ENCODE results near the gene KCNT2. TPM values are rescaled to one million over a fixed set of nuclear protein-coding genes. Genes with fewer than 3 reads are reported as not detected.

KCNT2 gene
- total and polyA plus RNA-seq, 2 donors (not counting 3 experiments of a cell fraction or from before 2014, with no cell fraction given) = 0.46 to 1.6 TPM

DNA sequence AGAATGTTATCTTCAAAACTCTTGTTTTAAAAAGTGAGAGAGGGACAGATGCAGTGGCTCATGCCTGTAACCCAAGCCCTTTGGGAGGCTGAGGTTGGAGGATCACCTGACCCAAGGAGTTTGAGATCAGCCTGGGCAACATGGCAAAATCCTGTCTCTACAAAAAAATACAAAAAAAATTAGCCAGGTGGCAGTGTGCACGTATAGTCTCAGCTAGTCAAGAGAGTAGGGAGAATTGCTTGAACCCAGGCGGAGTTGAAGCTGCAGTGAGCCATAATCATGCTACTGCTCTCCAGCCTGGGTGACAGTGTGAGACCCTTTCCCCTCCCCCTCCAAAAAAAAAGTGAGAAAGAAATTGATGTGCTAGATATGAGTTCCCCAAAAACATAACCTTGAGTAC is 131.0 kb downstream of the KCNT2 start:
- no peak for TF ChIP-seq POLR2AphosphoS5 (IDR thresholded peaks at IDR 0.05; ENCODE audit: insufficient read depth, low read depth, low read length)
- no peak for TF ChIP-seq EZH2 (IDR thresholded peaks at IDR 0.05; ENCODE audit: borderline replicate concordance, low read depth, low read length, severe bottlenecking)
- TF ChIP-seq, protein P1, sequence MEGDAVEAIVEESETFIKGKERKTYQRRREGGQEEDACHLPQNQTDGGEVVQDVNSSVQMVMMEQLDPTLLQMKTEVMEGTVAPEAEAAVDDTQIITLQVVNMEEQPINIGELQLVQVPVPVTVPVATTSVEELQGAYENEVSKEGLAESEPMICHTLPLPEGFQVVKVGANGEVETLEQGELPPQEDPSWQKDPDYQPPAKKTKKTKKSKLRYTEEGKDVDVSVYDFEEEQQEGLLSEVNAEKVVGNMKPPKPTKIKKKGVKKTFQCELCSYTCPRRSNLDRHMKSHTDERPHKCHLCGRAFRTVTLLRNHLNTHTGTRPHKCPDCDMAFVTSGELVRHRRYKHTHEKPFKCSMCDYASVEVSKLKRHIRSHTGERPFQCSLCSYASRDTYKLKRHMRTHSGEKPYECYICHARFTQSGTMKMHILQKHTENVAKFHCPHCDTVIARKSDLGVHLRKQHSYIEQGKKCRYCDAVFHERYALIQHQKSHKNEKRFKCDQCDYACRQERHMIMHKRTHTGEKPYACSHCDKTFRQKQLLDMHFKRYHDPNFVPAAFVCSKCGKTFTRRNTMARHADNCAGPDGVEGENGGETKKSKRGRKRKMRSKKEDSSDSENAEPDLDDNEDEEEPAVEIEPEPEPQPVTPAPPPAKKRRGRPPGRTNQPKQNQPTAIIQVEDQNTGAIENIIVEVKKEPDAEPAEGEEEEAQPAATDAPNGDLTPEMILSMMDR (IDR thresholded peaks at IDR 0.05; ENCODE audit: extremely low read depth in 1 of 2, insufficient read depth in 1 of 2, low read depth in 1 of 2, low read length in 2 of 2) = no peak
- no peak for TF ChIP-seq POLR2A (IDR thresholded peaks at IDR 0.05; ENCODE audit: low read depth, low read length)
- TF ChIP-seq MYC (IDR thresholded peaks at IDR 0.05; ENCODE audit: low read depth, low read length) = no peak
- TF ChIP-seq, protein P2, sequence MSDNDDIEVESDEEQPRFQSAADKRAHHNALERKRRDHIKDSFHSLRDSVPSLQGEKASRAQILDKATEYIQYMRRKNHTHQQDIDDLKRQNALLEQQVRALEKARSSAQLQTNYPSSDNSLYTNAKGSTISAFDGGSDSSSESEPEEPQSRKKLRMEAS (IDR thresholded peaks at IDR 0.05; ENCODE audit: insufficient read depth, insufficient read length) = no peak
- BruUV-seq (replicated peaks) = no TSS peak
- Histone ChIP-seq H3K27me3 (ENCODE audit: control insufficient read depth in 2 of 2, insufficient read depth in 2 of 2, low read length in 2 of 2) (no peaks in the 10 kb centered on the region), H3K36me3 (ENCODE audit: control insufficient read depth in 2 of 2, extremely low read depth in 1 of 2, insufficient read depth in 2 of 2, low read length in 2 of 2) (no peaks in the 10 kb centered on the region), H3K27ac (ENCODE audit: insufficient read depth, low read depth, low read length) (no peak overlapping the region), H3K9ac (replicated peaks; ENCODE audit: extremely low read depth, insufficient read depth, low read length) (no peak overlapping the region), H3K4me2 (ENCODE audit: insufficient read depth, low read length) (no peak overlapping the region), H4K20me1 (replicated peaks; ENCODE audit: control insufficient read depth, extremely low read depth, insufficient read depth, low read length) (no peaks in the 10 kb centered on the region), H3K9me3 (replicated peaks; ENCODE audit: control insufficient read depth, insufficient read depth, low read length) (no peaks in the 10 kb centered on the region), H3K9me1 (replicated peaks; ENCODE audit: control insufficient read depth, extremely low read depth, insufficient read depth, low read length) (no peaks in the 10 kb centered on the region), H3K79me2 (ENCODE audit: control insufficient read depth, insufficient read depth, low read length) (no peaks in the 10 kb centered on the region), H3K4me3 (replicated peaks in 1 of 3; ENCODE audit: insufficient read depth in 1 of 3, low read depth in 1 of 3, low read length in 3 of 3) (no peak overlapping the region), H2AFZ (ENCODE audit: low read depth, low read length) (no peak overlapping the region), H3K4me1 (ENCODE audit: control insufficient read depth, extremely low read depth, insufficient read depth, low read length) (no peaks in the 10 kb centered on the region)
- intact Hi-C loops (cut with micrococcal nuclease) (no loop called here), dilution Hi-C loops (cut with MboI; ENCODE audit: extremely low pct_ligation_motif_present, low sequenced_read_pairs) (no loop called here)
- ChIA-PET CTCF (interaction anchor here (1.2 kb wide), 1 partner anchor 184 kb away, joined by 3 read pairs; no protein-coding TSS in a partner anchor), POLR2A (no interaction called here)
- no peak for FAIRE-seq
- no peak for DNase-seq (ENCODE audit: low read depth, low spot score)
